Effector CD4-positive, alpha-beta T cell (primary cell): Measurements from ENCODE around the gene GEMIN4.
A peak's percentile ranks its signal among the peaks of the same experiment; 100 is the strongest.
"Not testable (repeated sequence)": the region's sequence is repeated elsewhere in the genome, so short reads cannot be mapped to it uniquely, and the experiment has no call there.

ENCODE experiments used
- DNase-seq: peaks from one replicate; pipeline ENCODE4 v3.0.0-alpha.2; 2020

The GEMIN4 gene

DNA sequence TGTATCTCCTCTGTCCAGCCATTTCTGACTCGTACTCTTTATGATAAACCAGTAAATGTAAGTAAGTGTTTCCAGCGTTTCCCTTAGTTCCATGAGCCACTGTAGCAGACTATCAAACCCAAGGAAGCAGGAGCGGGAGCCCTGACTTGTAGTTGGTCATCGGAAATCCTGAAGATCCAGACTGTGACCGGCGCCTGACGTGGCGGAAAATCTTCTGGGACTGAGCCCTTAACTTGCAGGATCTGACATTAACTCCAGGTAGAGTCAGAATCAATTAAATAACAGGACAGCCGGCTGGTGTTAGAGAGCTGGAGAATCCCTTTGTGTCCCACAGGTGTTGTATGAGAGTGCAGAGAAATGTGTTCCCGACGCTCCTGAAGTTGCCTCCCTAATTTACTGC, 26.0 kb upstream of the GEMIN4 start:
- DNase-seq, result no peak

GRCh38 chr17:774313-774584, 22.2 kb upstream of the GEMIN4 start:
- no peak for DNase-seq

- DNase-seq, result no peak
Observed at GRCh38 chr17:773467-774312, 21.6 kb upstream of the GEMIN4 start.

DNA sequence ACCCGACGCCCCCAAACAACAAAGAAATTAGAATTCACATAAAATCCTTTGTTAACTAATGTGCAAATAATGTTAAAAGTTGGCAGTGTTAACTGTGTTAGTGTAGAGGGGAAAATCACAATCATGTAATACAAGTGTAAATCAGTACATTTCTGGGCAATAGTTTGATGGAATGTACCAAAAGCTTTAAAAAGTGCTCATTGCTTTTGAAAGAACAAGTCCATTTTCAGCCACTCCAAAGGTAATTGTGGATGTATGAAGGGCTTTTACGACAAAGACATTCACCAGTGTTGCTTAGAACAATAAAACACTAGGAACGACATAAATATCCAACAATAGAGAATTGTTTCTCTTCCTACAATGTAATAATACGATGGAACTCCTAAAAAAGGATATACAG, 21.0 kb upstream of the GEMIN4 start:
- no peak for DNase-seq

- no peak for DNase-seq
Observed at GRCh38 chr17:767076-767475, 15.0 kb upstream of the GEMIN4 start.

DNA sequence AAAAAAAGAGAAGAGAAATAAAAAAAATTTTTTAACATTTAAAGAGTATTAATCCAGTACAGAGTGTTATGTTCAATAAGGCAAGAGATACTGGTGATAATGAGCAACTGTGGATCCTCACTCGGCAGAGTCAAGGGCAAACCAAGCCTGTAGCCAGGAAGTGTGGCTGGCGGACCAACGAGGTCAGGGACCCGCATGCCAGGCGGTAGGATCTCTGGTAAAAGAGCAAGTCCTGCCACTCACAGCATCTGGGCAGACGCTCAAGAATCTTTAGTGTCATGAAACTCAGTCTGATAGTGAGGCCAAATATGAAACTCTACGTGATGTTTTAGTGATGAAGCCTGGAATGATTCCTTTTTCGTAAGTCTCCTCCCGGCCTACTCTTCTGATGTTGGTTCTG, 8.3 kb upstream of the GEMIN4 start:
- DNase-seq, result no peak

- DNase-seq, result no peak
Observed at GRCh38 chr17:759964-760363, 7.9 kb upstream of the GEMIN4 start.

- not testable (repeated sequence) for DNase-seq
Observed at GRCh38 chr17:756010-756567, 4.0 kb upstream of the GEMIN4 start.

DNA sequence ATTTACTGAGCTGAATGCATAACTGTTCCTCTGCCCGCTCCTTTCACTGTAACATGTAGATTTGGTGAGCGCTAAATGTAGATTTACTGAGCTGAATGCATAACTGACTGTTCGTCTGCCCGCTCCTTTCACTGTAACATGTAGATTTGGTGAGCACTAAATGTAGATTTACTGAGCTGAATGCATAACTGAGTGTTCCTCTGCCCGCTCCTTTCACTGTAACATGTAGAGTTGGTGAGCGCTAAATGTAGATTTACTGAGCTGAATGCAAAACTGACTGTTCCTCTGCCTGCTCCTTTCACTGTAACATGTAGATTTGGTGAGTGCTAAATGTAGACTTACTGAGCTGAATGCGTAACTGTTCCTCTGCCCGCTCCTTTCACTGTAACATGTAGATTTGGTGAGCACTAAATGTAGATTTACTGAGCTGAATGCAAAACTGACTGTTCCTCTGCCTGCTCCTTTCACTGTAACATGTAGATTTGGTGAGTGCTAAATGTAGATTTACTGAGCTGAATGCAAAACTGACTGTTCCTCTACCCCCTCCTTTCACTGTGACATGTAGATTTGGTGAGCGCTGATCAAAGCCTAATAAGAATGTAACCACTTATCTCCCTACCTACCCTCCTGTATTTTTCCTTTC, 3.4 kb upstream of the GEMIN4 start:
- DNase-seq, result not testable (repeated sequence)

- DNase-seq, result no peak
Observed at GRCh38 chr17:753418-753817, 1.4 kb upstream of the GEMIN4 start.

GRCh38 chr17:752620-753219, 656 bp upstream of the GEMIN4 start:
- no peak for DNase-seq

DNA sequence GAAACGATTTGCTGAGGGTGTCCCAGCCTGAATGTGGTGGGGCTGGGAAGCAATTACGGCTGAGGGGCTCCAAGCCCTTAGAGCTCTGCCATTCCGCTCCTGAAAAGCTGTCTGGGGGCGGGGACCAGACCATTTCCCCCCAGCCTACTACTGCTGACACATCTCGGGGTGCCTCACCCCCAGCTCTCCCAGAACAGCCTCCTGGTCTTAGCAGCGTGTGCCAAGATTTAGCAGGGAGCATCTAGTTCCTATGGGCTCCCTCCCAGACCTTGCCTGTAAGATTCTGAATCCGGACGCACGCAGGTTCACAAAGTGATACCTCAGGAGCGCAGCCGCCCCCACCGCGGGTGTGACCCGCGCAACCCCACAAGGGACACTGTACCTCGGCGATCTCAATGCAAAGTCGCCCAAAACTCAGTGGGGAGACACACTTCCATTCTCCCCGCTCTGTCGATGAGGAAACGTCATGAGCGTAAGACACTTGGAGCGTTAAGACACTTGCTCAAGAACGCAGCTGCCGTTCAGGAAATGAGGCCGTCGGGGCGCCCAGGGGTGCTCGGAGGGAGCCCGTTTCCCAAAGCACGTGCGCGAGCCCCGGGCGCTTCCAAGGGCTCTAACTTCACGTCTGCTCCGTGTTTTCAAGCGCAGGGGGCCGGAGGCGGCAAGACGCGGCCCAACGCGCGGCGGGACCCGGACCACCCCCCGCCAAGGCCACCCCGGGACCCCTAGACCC, 629 bp downstream of the GEMIN4 start:
- peak; percentile 46 for DNase-seq

DNA sequence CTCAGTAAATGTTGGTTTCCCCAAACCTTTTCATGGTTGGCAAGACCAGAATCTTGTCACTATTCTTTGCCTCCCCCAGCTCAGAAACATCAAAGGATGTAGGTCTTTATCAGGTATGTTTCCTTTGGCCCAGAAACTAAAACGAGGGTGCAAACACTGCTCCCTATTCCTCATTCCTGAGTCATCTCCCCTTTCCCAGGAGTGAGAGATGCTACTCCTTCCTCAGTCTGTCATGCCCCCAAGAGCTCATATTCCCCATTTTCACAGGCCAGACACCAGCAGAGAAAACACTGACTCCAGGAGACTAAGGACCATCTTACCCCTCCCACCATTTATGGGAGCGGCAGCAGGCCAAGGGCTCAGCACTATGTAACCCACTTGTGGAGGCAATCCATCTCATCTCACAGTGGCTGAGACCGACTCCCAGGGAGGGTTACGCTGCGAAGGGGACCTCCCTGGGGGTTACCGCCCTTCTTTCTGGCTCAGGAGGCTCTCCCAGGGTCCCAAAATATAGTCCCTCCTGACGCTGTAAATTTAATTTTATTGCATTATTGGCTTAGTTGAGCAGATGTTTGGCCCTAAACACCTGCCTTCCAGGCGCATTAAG, 1.5 kb downstream of the GEMIN4 start:
- no peak for DNase-seq

DNA sequence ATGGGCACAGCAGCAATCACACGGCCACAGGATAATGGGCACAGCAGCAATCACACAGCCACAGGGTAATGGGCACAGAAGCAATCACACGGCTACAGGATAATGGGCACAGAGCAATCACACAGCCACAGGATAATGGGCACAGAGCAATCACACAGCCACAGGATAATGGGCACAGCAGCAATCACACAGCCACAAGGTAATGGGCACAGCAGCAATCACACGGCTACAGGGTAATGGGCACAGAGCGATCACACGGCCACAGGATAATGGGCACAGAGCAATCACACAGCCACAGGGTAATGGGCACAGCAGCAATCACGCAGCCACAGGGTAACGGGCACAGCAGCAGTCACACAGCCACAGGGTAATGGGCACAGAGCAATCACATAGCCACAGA, 2.7 kb downstream of the GEMIN4 start:
- not testable (repeated sequence) for DNase-seq

GRCh38 chr17:748604-749003, 3.5 kb downstream of the GEMIN4 start:
- not testable (repeated sequence) for DNase-seq

GRCh38 chr17:746783-747629, 5.1 kb downstream of the GEMIN4 start:
- DNase-seq, result no peak

- no peak for DNase-seq
Observed at GRCh38 chr17:746181-746580, 5.9 kb downstream of the GEMIN4 start.

DNA sequence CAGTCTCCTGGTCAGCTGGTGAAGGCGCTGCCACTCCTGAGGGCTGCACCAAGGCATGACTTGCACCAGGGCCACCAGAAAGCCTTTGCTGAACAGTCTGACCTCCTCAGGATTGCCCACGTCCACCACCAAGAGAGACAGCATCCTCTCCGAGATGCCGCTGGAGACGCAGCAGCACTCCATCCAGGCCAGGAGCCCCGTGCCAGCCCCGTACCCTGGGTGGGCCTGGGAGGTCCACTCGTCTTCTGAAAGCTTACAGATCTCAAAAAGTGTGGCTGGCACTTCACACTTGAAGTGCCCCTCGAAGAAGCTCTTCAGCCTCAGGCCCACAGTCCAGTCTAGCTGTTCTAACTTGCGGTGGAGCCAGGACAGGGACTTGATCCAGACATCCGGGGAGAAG, 6.7 kb downstream of the GEMIN4 start:
- DNase-seq, result no peak

GRCh38 chr17:744937-745336, 7.1 kb downstream of the GEMIN4 start:
- DNase-seq, result no peak

GRCh38 chr17:743139-743538, 8.9 kb downstream of the GEMIN4 start:
- no peak for DNase-seq

DNA sequence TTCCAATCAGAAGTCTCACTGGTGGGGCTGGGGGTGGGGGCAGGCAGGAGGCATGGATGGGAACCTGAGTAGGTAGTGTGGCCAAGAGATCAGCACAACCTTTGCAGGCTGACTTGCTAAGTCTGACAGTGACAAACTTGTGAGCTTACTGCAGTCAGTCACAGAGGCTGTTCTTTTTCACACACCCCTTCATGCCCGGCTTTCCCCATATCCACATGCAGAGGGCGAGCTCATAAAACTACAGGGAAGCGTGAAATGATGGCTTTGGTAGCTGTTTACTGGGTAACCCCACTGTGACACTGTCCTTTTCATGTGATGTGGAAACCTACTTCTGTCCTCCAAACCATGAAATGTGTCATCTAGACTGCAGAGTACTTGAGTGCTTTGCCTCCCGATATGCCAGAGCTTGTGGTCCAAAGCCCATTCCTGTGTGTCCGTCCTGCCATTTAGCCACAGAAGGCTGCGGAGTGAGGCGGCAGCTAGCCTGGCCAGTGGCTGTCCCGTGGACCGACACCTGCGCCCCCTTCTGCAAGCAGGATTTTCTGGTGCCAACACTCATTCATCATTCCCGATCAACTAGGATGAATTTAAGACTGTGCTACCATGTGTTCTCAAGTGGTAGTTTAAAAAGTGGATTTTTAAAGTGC, 9.8 kb downstream of the GEMIN4 start:
- no peak for DNase-seq
